ENCODE measurements around the gene ANGPTL8. TPM values are rescaled to one million over a fixed set of nuclear protein-coding genes. Genes with fewer than 3 reads are reported as not detected.

Gene ANGPTL8
- total and polyA plus RNA-seq, 2 experiments from 2014 or later: not detected

- ATAC-seq (no peak), DNase-seq (ENCODE audit: low spot score) (no peak)
- TF ChIP-seq STAT1 (IDR thresholded peaks at IDR 0.05; ENCODE audit: unreplicated experiment) (no peak), ETS1 (IDR thresholded peaks at IDR 0.05) (no peak), ZNF331 (CRISPR knock-in tag; IDR thresholded peaks at IDR 0.05; ENCODE audit: low read depth) (no peak), CTCF (conservative IDR thresholded peaks at IDR 0.05; ENCODE audit: low read depth in 2 of 2) (no peak), NANOG (IDR thresholded peaks at IDR 0.05; ENCODE audit: borderline replicate concordance) (no peak), ZNF114 (CRISPR knock-in tag; IDR thresholded peaks at IDR 0.05) (no peak), REST (IDR thresholded peaks at IDR 0.05; ENCODE audit: unreplicated experiment) (no peak), EZH2 (IDR thresholded peaks at IDR 0.05; ENCODE audit: low read depth, unreplicated experiment) (no peak), JUNB (IDR thresholded peaks at IDR 0.05; ENCODE audit: unreplicated experiment) (no peak), EZH2phosphoT487 (IDR thresholded peaks at IDR 0.05; ENCODE audit: unreplicated experiment) (no peak), CREB1 (CRISPR knock-in tag; IDR thresholded peaks at IDR 0.05; ENCODE audit: low read depth) (no peak), ZNF462 (CRISPR knock-in tag; IDR thresholded peaks at IDR 0.05) (no peak), POLR2AphosphoS5 (IDR thresholded peaks at IDR 0.05; ENCODE audit: low read depth) (no peak)
- peaks cover 7% of the 10 kb centered on the region for H3K27me3 Mint-ChIP-seq (ENCODE audit: insufficient read depth, low read depth, poor library complexity)
- Histone ChIP-seq H3K4me3 (no peak overlapping the region), H3K9me2 (ENCODE audit: insufficient read depth) (no peaks in the 10 kb centered on the region), H3K79me2 (replicated peaks; ENCODE audit: insufficient read depth) (no peaks in the 10 kb centered on the region), H3K4me2 (no peak overlapping the region), H3K36me3 (ENCODE audit: insufficient read depth) (no peaks in the 10 kb centered on the region; the same call in 1 of the 2 replicates), H3K27ac (ENCODE audit: low read depth) (no peak overlapping the region), H3F3A (replicated peaks; ENCODE audit: low read depth) (no peaks in the 10 kb centered on the region), H3K4me1 (ENCODE audit: insufficient read depth) (no peaks in the 10 kb centered on the region), H2AFZ (no peak overlapping the region), H3K27me3 (ENCODE audit: insufficient read depth) (no peaks in the 10 kb centered on the region), H4K20me1 (replicated peaks; ENCODE audit: insufficient read depth) (no peaks in the 10 kb centered on the region)
- H3K36me3 Mint-ChIP-seq (ENCODE audit: low read depth): peaks cover 34% of the 10 kb centered on the region
- no peaks in the 10 kb centered on the region for H3K9me3 Mint-ChIP-seq
- H3K4me1 Mint-ChIP-seq: peaks cover 9% of the 10 kb centered on the region
- no peak overlapping the region for H3K27ac Mint-ChIP-seq
- no peak overlapping the region for H3K4me3 Mint-ChIP-seq
Measured at GRCh38 chr19:11238041-11238440, 1.4 kb upstream of the ANGPTL8 start.
